ENCODE measurements around the gene NBPF11. TPM values are rescaled to one million over a fixed set of nuclear protein-coding genes. Genes with fewer than 3 reads are reported as not detected.
"Not testable (repeated sequence)": the region's sequence is repeated elsewhere in the genome, so short reads cannot be mapped to it uniquely, and the experiment has no call there.

Gene NBPF11
- 2.4 and 2.5 TPM in 2 replicates for total RNA-seq (2014; rRNA removed; shearing (Covaris generic); ENCODE audit: low replicate concordance)

GRCh38 chr1:148151911-148152656 is at the start of gene NBPF11:
Gene NBPF11 (minus strand): TSS chr1:148152281. CDS start chr1:148127003, 25,278 bp downstream.
- peak; percentile 89 for DNase-seq (ENCODE audit: low read depth)
- in situ Hi-C loops (cut with HindIII; ENCODE audit: low pct_unique_long_range_greater_than_20kb, low sequenced_read_pairs) = not testable (repeated sequence)

GRCh38 chr1:148197396-148197795 is 45.3 kb upstream of the NBPF11 start:
- in situ Hi-C loops (cut with HindIII; ENCODE audit: low pct_unique_long_range_greater_than_20kb, low sequenced_read_pairs); DNase-seq (ENCODE audit: low read depth): not testable (repeated sequence)

GRCh38 chr1:148196949-148197348 is 44.9 kb upstream of the NBPF11 start:
- in situ Hi-C loops (cut with HindIII; ENCODE audit: low pct_unique_long_range_greater_than_20kb, low sequenced_read_pairs); DNase-seq (ENCODE audit: low read depth): not testable (repeated sequence)

- in situ Hi-C loops (cut with HindIII; ENCODE audit: low pct_unique_long_range_greater_than_20kb, low sequenced_read_pairs); DNase-seq (ENCODE audit: low read depth): not testable (repeated sequence)
Observed at GRCh38 chr1:148195115-148195514, 43.0 kb upstream of the NBPF11 start.

GRCh38 chr1:148188768-148189167 is 36.7 kb upstream of the NBPF11 start:
- not testable (repeated sequence) for DNase-seq (ENCODE audit: low read depth)

GRCh38 chr1:148178682-148179081 is 26.6 kb upstream of the NBPF11 start:
- in situ Hi-C loops (cut with HindIII; ENCODE audit: low pct_unique_long_range_greater_than_20kb, low sequenced_read_pairs); DNase-seq (ENCODE audit: low read depth): not testable (repeated sequence)

More at GRCh38 chr1:148188768-148189167, 36.7 kb upstream of the NBPF11 start:
- in situ Hi-C loops (cut with HindIII; ENCODE audit: low pct_unique_long_range_greater_than_20kb, low sequenced_read_pairs) = not testable (repeated sequence)

- in situ Hi-C loops (cut with HindIII; ENCODE audit: low pct_unique_long_range_greater_than_20kb, low sequenced_read_pairs); DNase-seq (ENCODE audit: low read depth): not testable (repeated sequence)
Observed at GRCh38 chr1:148175414-148175813, 23.3 kb upstream of the NBPF11 start.

GRCh38 chr1:148171995-148172394 is 19.9 kb upstream of the NBPF11 start:
- in situ Hi-C loops (cut with HindIII; ENCODE audit: low pct_unique_long_range_greater_than_20kb, low sequenced_read_pairs); DNase-seq (ENCODE audit: low read depth): not testable (repeated sequence)

GRCh38 chr1:148166558-148167492 is 14.7 kb upstream of the NBPF11 start:
- in situ Hi-C loops (cut with HindIII; ENCODE audit: low pct_unique_long_range_greater_than_20kb, low sequenced_read_pairs) = no loop called here
- peak; percentile 10 for DNase-seq (ENCODE audit: low read depth)

- in situ Hi-C loops (cut with HindIII; ENCODE audit: low pct_unique_long_range_greater_than_20kb, low sequenced_read_pairs) = no loop called here
Observed at GRCh38 chr1:148162363-148162762, 10.3 kb upstream of the NBPF11 start.

GRCh38 chr1:148161053-148161901 is 9.2 kb upstream of the NBPF11 start:
- in situ Hi-C loops (cut with HindIII; ENCODE audit: low pct_unique_long_range_greater_than_20kb, low sequenced_read_pairs) = no loop called here

More at GRCh38 chr1:148162363-148162762, 10.3 kb upstream of the NBPF11 start:
- no peak for DNase-seq (ENCODE audit: low read depth)

GRCh38 chr1:148160343-148161052 is 8.4 kb upstream of the NBPF11 start:
- in situ Hi-C loops (cut with HindIII; ENCODE audit: low pct_unique_long_range_greater_than_20kb, low sequenced_read_pairs) = no loop called here
- no peak for DNase-seq (ENCODE audit: low read depth)

More at GRCh38 chr1:148161053-148161901, 9.2 kb upstream of the NBPF11 start:
- DNase-seq (ENCODE audit: low read depth) = no peak

- no peak for DNase-seq (ENCODE audit: low read depth)
- in situ Hi-C loops (cut with HindIII; ENCODE audit: low pct_unique_long_range_greater_than_20kb, low sequenced_read_pairs) = no loop called here
Observed at GRCh38 chr1:148160048-148160342, 7.9 kb upstream of the NBPF11 start.

GRCh38 chr1:148158341-148159003 is 6.4 kb upstream of the NBPF11 start:
- in situ Hi-C loops (cut with HindIII; ENCODE audit: low pct_unique_long_range_greater_than_20kb, low sequenced_read_pairs) = no loop called here
- DNase-seq (ENCODE audit: low read depth) = no peak

- in situ Hi-C loops (cut with HindIII; ENCODE audit: low pct_unique_long_range_greater_than_20kb, low sequenced_read_pairs); DNase-seq (ENCODE audit: low read depth): not testable (repeated sequence)
Observed at GRCh38 chr1:148157803-148158202, 5.7 kb upstream of the NBPF11 start.

- in situ Hi-C loops (cut with HindIII; ENCODE audit: low pct_unique_long_range_greater_than_20kb, low sequenced_read_pairs) = not testable (repeated sequence)
Observed at GRCh38 chr1:148155494-148156275, 3.6 kb upstream of the NBPF11 start.

More at GRCh38 chr1:148155494-148156275, 3.6 kb upstream of the NBPF11 start:
- not testable (repeated sequence) for DNase-seq (ENCODE audit: low read depth)
